Measurements from ENCODE around the gene FAAP100.

FAAP100 gene

DNA sequence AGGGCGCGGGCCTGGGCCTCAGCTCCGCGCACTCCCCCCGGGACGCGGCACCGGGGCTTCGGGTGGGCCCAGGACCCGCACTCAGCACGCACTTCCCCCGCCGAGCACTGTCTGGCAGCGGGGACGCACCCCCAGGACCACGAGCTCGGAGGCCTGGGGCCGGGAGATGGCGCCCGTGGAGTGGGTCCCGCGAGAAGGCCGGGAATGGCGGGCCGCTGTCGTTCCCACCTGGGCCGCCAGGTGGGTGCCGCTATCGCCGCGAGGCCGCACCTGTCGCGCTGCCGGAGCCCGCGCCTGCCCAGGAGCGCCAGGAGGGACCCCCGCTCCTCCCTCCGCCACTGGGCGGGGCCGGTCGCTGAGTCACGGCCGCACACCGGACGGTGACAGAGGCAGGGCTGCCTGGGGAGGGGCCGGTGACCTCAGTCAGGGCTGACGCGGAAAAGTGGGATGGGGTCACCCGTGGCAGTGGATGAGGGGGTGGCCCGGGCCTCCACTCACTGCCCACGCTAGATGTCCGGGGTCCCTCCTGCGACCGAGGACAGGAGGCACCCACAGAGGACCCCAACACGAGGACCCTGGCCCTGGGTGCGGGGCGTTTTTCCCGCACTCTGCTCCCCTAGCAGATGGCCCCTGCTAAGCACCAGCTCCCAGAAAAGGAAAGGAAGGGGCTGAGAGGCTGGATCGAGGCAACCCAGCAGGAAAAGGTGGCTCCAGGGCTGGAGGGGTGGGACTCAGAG, 32.7 kb downstream of the FAAP100 start:
- peak overlapping the region; percentile 51 for H3K4me3 ChIP-seq (ENCODE audit: insufficient read length, low read depth)
- no peak for DNase-seq (ENCODE audit: low read depth, low spot score)
- H3K9me3 ChIP-seq (ENCODE audit: insufficient read depth, low read length), result no peaks in the 10 kb centered on the region
- peaks cover 45% of the 10 kb centered on the region for H3K4me1 ChIP-seq (ENCODE audit: insufficient read depth, insufficient read length)
- H3K27me3 ChIP-seq (ENCODE audit: insufficient read depth, insufficient read length), result peaks cover 61% of the 10 kb centered on the region
- H3K36me3 ChIP-seq (ENCODE audit: insufficient read depth, insufficient read length, low read length), result peaks cover 19% of the 10 kb centered on the region
- no peak for TF ChIP-seq ZNF274 (IDR thresholded peaks at IDR 0.05; ENCODE audit: low read depth, low read length)
- no peak for TF ChIP-seq SUZ12 (IDR thresholded peaks at IDR 0.05; ENCODE audit: extremely low read depth, insufficient read depth, insufficient read length)
- TF ChIP-seq YY1 (IDR thresholded peaks at IDR 0.05; ENCODE audit: insufficient read depth, insufficient read length), result no peak
- H3K9ac ChIP-seq (ENCODE audit: insufficient read length, low read depth), result peak overlapping the region; percentile 78

DNA sequence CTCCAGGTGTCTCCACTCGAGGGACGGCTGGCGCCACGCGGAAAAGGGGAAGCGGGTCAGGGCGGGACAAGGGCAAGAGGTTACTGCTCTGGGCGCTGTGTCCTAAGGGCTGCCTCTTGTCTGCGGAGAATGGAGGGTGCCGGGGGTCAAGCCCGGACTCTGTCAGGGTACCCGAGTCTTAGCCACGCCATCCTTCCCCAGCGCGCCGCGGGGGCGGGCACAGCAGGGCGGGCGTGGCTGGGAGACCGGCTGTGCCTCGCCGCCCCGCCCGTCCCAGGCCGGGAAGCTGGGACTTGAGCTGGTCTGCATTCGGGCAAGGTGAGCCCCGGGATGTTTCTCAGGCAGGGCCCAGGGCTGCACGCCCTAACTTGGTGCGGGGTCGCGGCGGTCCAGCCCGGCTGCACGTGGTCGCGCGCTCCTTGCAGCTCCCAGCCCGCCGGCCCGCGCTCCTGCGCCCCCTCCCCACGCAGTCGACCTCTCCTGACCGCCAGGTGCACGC, 33.3 kb downstream of the FAAP100 start:
- Histone ChIP-seq H3K9ac (ENCODE audit: insufficient read length, low read depth) (peak overlapping the region; percentile 78), H3K36me3 (ENCODE audit: insufficient read depth, insufficient read length, low read length) (peaks cover 19% of the 10 kb centered on the region), H3K4me1 (ENCODE audit: insufficient read depth, insufficient read length) (peaks cover 39% of the 10 kb centered on the region), H3K9me3 (ENCODE audit: insufficient read depth, low read length) (no peaks in the 10 kb centered on the region), H3K27me3 (ENCODE audit: insufficient read depth, insufficient read length) (peaks cover 57% of the 10 kb centered on the region), H3K4me3 (ENCODE audit: insufficient read length, low read depth) (peak overlapping the region; percentile 51)
- no peak for TF ChIP-seq SUZ12 (IDR thresholded peaks at IDR 0.05; ENCODE audit: extremely low read depth, insufficient read depth, insufficient read length)
- no peak for TF ChIP-seq YY1 (IDR thresholded peaks at IDR 0.05; ENCODE audit: insufficient read depth, insufficient read length)
- no peak for TF ChIP-seq ZNF274 (IDR thresholded peaks at IDR 0.05; ENCODE audit: low read depth, low read length)
- DNase-seq (ENCODE audit: low read depth, low spot score), result no peak

DNA sequence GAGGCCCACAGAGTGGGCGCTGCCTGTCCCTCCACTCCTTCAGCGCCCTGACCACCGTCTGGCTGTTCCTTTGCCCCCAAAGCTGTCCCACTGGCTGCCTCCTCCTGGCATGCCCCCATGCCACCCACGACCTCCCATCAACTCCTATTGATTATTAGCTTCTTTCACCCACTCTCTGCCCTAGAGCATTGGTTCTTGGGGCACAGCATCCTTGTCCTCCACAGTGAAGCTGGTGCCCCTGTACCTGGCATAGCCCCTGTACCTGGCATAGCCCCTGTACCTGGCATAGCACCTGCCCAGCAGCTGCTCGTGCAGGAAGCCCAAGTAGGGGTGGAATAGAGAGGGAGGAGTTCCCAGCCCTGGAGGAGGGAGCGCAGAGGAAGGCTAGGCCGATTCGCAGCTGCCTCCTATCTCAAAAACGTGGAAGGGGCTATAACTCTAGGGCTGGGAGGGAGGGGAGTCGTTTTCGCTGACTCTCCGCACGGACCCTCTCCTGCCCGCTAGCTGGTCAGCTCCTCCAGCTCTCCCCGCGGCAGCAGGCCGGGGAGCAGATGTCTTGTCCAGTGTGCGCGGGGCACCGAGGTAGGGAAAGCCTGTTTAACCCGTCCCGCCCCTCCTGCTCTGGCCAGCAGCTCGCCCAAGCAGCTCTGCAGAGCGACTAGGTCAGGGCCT, 33.9 kb downstream of the FAAP100 start:
- Histone ChIP-seq H3K9ac (ENCODE audit: insufficient read length, low read depth) (peak overlapping the region; percentile 78), H3K4me3 (ENCODE audit: insufficient read length, low read depth) (peak overlapping the region; percentile 51), H3K9me3 (ENCODE audit: insufficient read depth, low read length) (no peaks in the 10 kb centered on the region), H3K27me3 (ENCODE audit: insufficient read depth, insufficient read length) (peaks cover 51% of the 10 kb centered on the region), H3K36me3 (ENCODE audit: insufficient read depth, insufficient read length, low read length) (peaks cover 19% of the 10 kb centered on the region), H3K4me1 (ENCODE audit: insufficient read depth, insufficient read length) (peaks cover 33% of the 10 kb centered on the region)
- TF ChIP-seq ZNF274 (IDR thresholded peaks at IDR 0.05; ENCODE audit: low read depth, low read length) (no peak), YY1 (IDR thresholded peaks at IDR 0.05; ENCODE audit: insufficient read depth, insufficient read length) (no peak), SUZ12 (IDR thresholded peaks at IDR 0.05; ENCODE audit: extremely low read depth, insufficient read depth, insufficient read length) (no peak)
- no peak for DNase-seq (ENCODE audit: low read depth, low spot score)

DNA sequence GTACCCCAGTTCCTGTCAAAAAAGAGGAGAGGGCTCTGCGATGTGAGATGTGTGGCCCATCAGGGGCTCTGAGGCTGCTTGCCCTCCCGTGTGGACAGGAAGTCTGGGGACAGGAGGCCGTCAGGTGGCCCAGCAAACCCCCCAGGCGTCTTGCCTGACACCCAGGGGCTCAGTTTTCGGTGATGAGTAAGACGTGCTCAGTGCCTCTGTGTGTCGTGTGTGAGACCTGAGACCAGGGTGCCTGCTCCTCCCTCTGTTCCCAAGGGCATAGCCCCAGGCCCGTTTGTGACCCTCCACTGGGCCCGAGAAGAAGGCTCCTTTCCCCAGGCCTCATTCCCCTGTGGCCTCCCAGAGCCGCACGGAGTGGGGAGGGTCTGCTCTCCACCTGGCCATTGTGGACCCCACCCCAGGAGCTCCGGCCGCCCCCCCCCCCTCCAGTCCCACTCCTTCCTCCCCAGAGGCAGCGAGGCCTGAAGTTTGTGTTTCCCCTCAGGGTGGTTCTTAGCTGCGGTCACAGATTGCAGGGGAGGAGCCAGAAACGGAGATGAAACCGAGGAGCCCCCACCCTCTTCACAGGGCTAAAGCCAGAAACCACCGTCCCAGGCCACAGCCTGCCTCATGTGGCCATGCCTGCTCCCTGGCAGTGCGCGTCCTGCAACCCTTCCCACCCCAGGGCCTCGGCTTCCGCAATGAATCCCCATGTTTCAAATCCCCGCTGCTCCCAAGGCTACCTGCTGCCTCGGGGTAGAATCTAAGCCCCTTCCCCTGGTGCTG, 34.6 kb downstream of the FAAP100 start:
- H3K4me1 ChIP-seq (ENCODE audit: insufficient read depth, insufficient read length), result peaks cover 27% of the 10 kb centered on the region
- peak overlapping the region; percentile 78 for H3K9ac ChIP-seq (ENCODE audit: insufficient read length, low read depth)
- peaks cover 20% of the 10 kb centered on the region for H3K36me3 ChIP-seq (ENCODE audit: insufficient read depth, insufficient read length, low read length)
- H3K4me3 ChIP-seq (ENCODE audit: insufficient read length, low read depth), result no peak overlapping the region
- H3K27me3 ChIP-seq (ENCODE audit: insufficient read depth, insufficient read length), result peaks cover 45% of the 10 kb centered on the region
- no peak for TF ChIP-seq YY1 (IDR thresholded peaks at IDR 0.05; ENCODE audit: insufficient read depth, insufficient read length)
- no peak for TF ChIP-seq ZNF274 (IDR thresholded peaks at IDR 0.05; ENCODE audit: low read depth, low read length)
- no peak for TF ChIP-seq SUZ12 (IDR thresholded peaks at IDR 0.05; ENCODE audit: extremely low read depth, insufficient read depth, insufficient read length)
- no peak for DNase-seq (ENCODE audit: low read depth, low spot score)
- H3K9me3 ChIP-seq (ENCODE audit: insufficient read depth, low read length), result no peaks in the 10 kb centered on the region

DNA sequence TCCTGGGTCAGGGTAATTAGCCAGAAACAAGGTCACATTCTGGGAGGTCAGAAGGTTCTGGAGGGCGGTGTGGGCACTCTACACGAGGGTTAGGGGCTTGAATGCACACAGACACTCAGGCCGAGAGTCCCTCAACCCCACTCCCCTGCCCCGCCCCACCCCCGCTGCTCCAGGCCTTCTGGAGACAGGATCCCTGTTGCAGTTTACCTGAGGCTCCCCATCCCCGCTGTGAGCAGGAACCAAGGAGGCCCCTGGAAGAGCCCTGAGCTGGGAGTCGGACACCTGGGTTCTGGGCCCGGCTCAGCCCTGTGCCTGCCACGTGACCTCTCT, 35.2 kb downstream of the FAAP100 start:
- H3K36me3 ChIP-seq (ENCODE audit: insufficient read depth, insufficient read length, low read length), result peaks cover 25% of the 10 kb centered on the region
- H3K9ac ChIP-seq (ENCODE audit: insufficient read length, low read depth), result peak overlapping the region; percentile 57
- H3K27me3 ChIP-seq (ENCODE audit: insufficient read depth, insufficient read length), result peaks cover 40% of the 10 kb centered on the region
- H3K4me3 ChIP-seq (ENCODE audit: insufficient read length, low read depth), result no peak overlapping the region
- H3K4me1 ChIP-seq (ENCODE audit: insufficient read depth, insufficient read length), result peaks cover 26% of the 10 kb centered on the region
- no peaks in the 10 kb centered on the region for H3K9me3 ChIP-seq (ENCODE audit: insufficient read depth, low read length)
- DNase-seq (ENCODE audit: low read depth, low spot score), result no peak
- TF ChIP-seq ZNF274 (IDR thresholded peaks at IDR 0.05; ENCODE audit: low read depth, low read length) (no peak), YY1 (IDR thresholded peaks at IDR 0.05; ENCODE audit: insufficient read depth, insufficient read length) (no peak), SUZ12 (IDR thresholded peaks at IDR 0.05; ENCODE audit: extremely low read depth, insufficient read depth, insufficient read length) (no peak)

DNA sequence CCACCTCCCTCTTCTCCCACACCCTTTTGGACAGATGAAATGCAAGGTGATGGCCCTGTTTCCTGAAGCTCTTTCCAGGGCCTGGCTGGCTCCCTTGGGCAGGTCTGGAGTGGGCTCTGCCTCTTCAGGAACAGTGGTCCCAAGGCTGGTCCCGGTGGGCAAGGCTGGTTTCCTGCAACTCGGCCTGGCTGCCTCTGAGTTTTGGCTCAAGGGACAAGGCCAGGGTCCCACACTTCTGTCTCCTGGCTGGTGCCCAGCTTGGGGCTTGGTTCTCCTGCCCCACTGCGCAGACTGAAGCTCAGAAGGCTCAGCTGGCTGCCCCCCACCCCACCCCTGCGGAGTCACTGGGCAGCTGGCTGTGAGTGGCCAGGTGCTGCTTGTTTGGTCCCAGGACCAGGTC, 35.7 kb downstream of the FAAP100 start:
- peak overlapping the region; percentile 13 for H3K4me3 ChIP-seq (ENCODE audit: insufficient read length, low read depth)
- peaks cover 27% of the 10 kb centered on the region for H3K4me1 ChIP-seq (ENCODE audit: insufficient read depth, insufficient read length)
- peaks cover 35% of the 10 kb centered on the region for H3K27me3 ChIP-seq (ENCODE audit: insufficient read depth, insufficient read length)
- TF ChIP-seq YY1 (IDR thresholded peaks at IDR 0.05; ENCODE audit: insufficient read depth, insufficient read length) (no peak), SUZ12 (IDR thresholded peaks at IDR 0.05; ENCODE audit: extremely low read depth, insufficient read depth, insufficient read length) (no peak), ZNF274 (IDR thresholded peaks at IDR 0.05; ENCODE audit: low read depth, low read length) (no peak)
- peaks cover 31% of the 10 kb centered on the region for H3K36me3 ChIP-seq (ENCODE audit: insufficient read depth, insufficient read length, low read length)
- H3K9me3 ChIP-seq (ENCODE audit: insufficient read depth, low read length), result no peaks in the 10 kb centered on the region
- H3K9ac ChIP-seq (ENCODE audit: insufficient read length, low read depth), result peak overlapping the region; percentile 70
- DNase-seq (ENCODE audit: low read depth, low spot score), result no peak
